Liver (tissue), 9 donors: Measurements from ENCODE around the gene EXOC3L1. TPM values are rescaled to one million over a fixed set of nuclear protein-coding genes. Genes with fewer than 3 reads are reported as not detected.

Experiments used
- DNase-seq: peaks from one replicate; pipeline ENCODE4 v3.0.0-alpha.2; 2017; ENCODE audit warnings: low spot score
- H3K27ac ChIP-seq, 2 donors: one replicate each; pipeline ENCODE4 v1.7.0; 2013; ENCODE audit warnings: inconsistent platforms in 2 of 2, low read length in 2 of 2, control low read depth in 1 of 2, low read depth in 1 of 2, mild to moderate bottlenecking in 1 of 2
- H3K27me3 ChIP-seq, 4 donors: one replicate each; pipeline versions ENCODE4 v1.6.1 to v1.7.0; 2013; ENCODE audit warnings: low read length in 3 of 4, inconsistent platforms in 1 of 4, mild to moderate bottlenecking in 1 of 4, moderate library complexity in 1 of 4; ENCODE audit not compliant: control insufficient read depth in 4 of 4, insufficient read depth in 4 of 4
- H3K36me3 ChIP-seq, 4 donors: one replicate each; pipeline versions ENCODE4 v1.6.1 to v1.7.0; 2013; ENCODE audit warnings: low read length in 3 of 4, mild to moderate bottlenecking in 3 of 4, low read depth in 1 of 4, moderate library complexity in 1 of 4; ENCODE audit not compliant: control insufficient read depth in 4 of 4, insufficient read depth in 3 of 4
- H3K4me1 ChIP-seq, 4 donors: one replicate each; pipeline versions ENCODE4 v1.6.1 to v1.7.0; 2013; ENCODE audit warnings: low read length in 3 of 4, mild to moderate bottlenecking in 3 of 4, moderate library complexity in 1 of 4; ENCODE audit not compliant: control insufficient read depth in 4 of 4, insufficient read depth in 4 of 4
- H3K4me3 ChIP-seq, 3 donors: one replicate each; pipeline versions ENCODE4 v1.6.1 to v1.7.0; 2013; ENCODE audit warnings: low read length in 3 of 3, control low read depth in 1 of 3, low read depth in 1 of 3, mild to moderate bottlenecking in 1 of 3
- H3K9ac ChIP-seq, 2 donors: one replicate each; pipeline ENCODE4 v1.7.0; 2013; ENCODE audit warnings: low read length in 2 of 2, mild to moderate bottlenecking in 2 of 2, moderate library complexity in 2 of 2, control low read depth in 1 of 2, low read depth in 1 of 2
- H3K9me3 ChIP-seq, 4 donors: one replicate each; pipeline versions ENCODE4 v1.6.1 to v1.7.0; 2013; ENCODE audit warnings: low read length in 3 of 4; ENCODE audit not compliant: control insufficient read depth in 4 of 4
- ATF3 ChIP-seq: IDR thresholded peaks from 2 replicates; pipeline ENCODE4 v1.6.1; 2016; ENCODE audit warnings: antibody characterized with exemption
- CTCF ChIP-seq: fragments of 150-350 bp; IDR thresholded peaks from 2 replicates; pipeline ENCODE4 v1.5.1; 2017; ENCODE audit warnings: improper control_type of control experiment, low read depth, low read length; ENCODE audit not compliant: missing input control
- EGR1 ChIP-seq, 2 donors: IDR thresholded peaks; 2 replicates each; pipeline ENCODE4 v1.6.1; 2016 to 2018; ENCODE audit warnings: antibody characterized with exemption in 2 of 2, low read depth in 2 of 2
- FOXA1 ChIP-seq: IDR thresholded peaks from 2 replicates; pipeline ENCODE4 v1.6.1; 2016; ENCODE audit warnings: antibody characterized with exemption
- FOXA2 ChIP-seq: IDR thresholded peaks from 2 replicates; pipeline ENCODE4 v1.6.1; 2016; ENCODE audit warnings: antibody characterized with exemption
- GABPA ChIP-seq, 2 donors: IDR thresholded peaks in 1 of 2; conservative IDR thresholded peaks in 1 of 2; 2 replicates each; pipeline ENCODE4 v1.6.1; 2016; ENCODE audit warnings: antibody characterized with exemption in 2 of 2, mild to moderate bottlenecking in 1 of 2, moderate library complexity in 1 of 2
- HNF4G ChIP-seq: IDR thresholded peaks from 2 replicates; pipeline ENCODE4 v1.6.1; 2016; ENCODE audit warnings: antibody characterized with exemption
- JUND ChIP-seq, 2 donors: IDR thresholded peaks; 2 replicates each; pipeline ENCODE4 v1.6.1; 2016; ENCODE audit warnings: antibody characterized with exemption in 2 of 2
- MAX ChIP-seq: IDR thresholded peaks from 2 replicates; pipeline ENCODE4 v1.6.1; 2016; ENCODE audit warnings: antibody characterized with exemption
- NR2F2 ChIP-seq: IDR thresholded peaks from 2 replicates; pipeline ENCODE4 v1.6.1; 2016; ENCODE audit warnings: antibody characterized with exemption
- RAD21 ChIP-seq, 2 donors: IDR thresholded peaks; 2 replicates each; pipeline ENCODE4 v1.6.1; 2016; ENCODE audit warnings: antibody characterized with exemption in 2 of 2, mild to moderate bottlenecking in 2 of 2
- REST ChIP-seq: IDR thresholded peaks from 2 replicates; pipeline ENCODE4 v1.6.1; 2016; ENCODE audit warnings: antibody characterized with exemption, mild to moderate bottlenecking
- RXRA ChIP-seq, 2 donors: IDR thresholded peaks; 2 replicates each; pipeline ENCODE4 v1.6.1; 2017 to 2018; ENCODE audit warnings: antibody characterized with exemption in 2 of 2, mild to moderate bottlenecking in 1 of 2
- SP1 ChIP-seq: IDR thresholded peaks from 2 replicates; pipeline ENCODE4 v1.6.1; 2018; ENCODE audit warnings: antibody characterized with exemption, mild to moderate bottlenecking
- TAF1 ChIP-seq: conservative IDR thresholded peaks from 2 replicates; pipeline ENCODE4 v1.6.1; 2016; ENCODE audit warnings: antibody characterized with exemption, mild to moderate bottlenecking
- YY1 ChIP-seq: IDR thresholded peaks from 2 replicates; pipeline ENCODE4 v1.6.1; 2016; ENCODE audit warnings: antibody characterized with exemption, mild to moderate bottlenecking
- ZBTB33 ChIP-seq: IDR thresholded peaks from 2 replicates; pipeline ENCODE4 v1.6.1; 2016; ENCODE audit warnings: antibody characterized with exemption
- WGBS: extraction: QIAGEN DNeasy Blood & Tissue Kit; methylation state at CpG from one replicate; pipeline ENCODE4 v1.1.7; 2013; 5-methylcytosine and 5-hydroxymethylcytosine counted together
- polyA plus RNA-seq, 2 donors: library from polyadenylated mRNA; stranded (reverse) in 1 of 2; unstranded in 1 of 2; fragments of 200-250 nt in 1 of 2; fragments of >200 nt in 1 of 2; fragmentation: Nextera tagmentation in 1 of 2; extraction: Ambion mirVana in 1 of 2; gene quantifications; one replicate each; pipeline versions ENCODE4 v1.2.1 to v1.2.3, GENCODE V29; 2013 to 2015
- total RNA-seq, 2 donors: library from RNA; depleted of rRNA; stranded (reverse); fragments of >200 nt; gene quantifications; one replicate each; pipeline ENCODE4 v1.2.3, GENCODE V29; 2014
- donor health status: healthy.
- donor health status: healthy.
- donor health status: healthy.
- donor health status: healthy.
- donor health status: healthy.

Gene EXOC3L1
- total and polyA plus RNA-seq, 4 donors: 1.1 to 3.7 (median 2.8) TPM

- Histone ChIP-seq H3K4me1 (peaks cover 2 to 8% (median 4%) of the 10 kb centered on the region in 4 donors), H3K9ac (no peak overlapping the region), H3K9me3 (no peaks in the 10 kb centered on the region), H3K27ac (no peak overlapping the region), H3K27me3 (no peaks in the 10 kb centered on the region), H3K4me3 (no peak overlapping the region), H3K36me3 (peaks cover 2 to 27% (median 8%) of the 10 kb centered on the region in 4 donors)
- 90% methylated on average over 4 of the region's 4 CpGs for WGBS
- no peak for DNase-seq
- TF ChIP-seq ZBTB33 (no peak), TAF1 (no peak), CTCF (no peak), MAX (no peak), REST (no peak), JUND (IDR thresholded peaks at IDR 0.05) (no peak), HNF4G (no peak), RXRA (IDR thresholded peaks at IDR 0.05) (no peak), ATF3 (no peak), SP1 (no peak)
These were observed 14.1 kb upstream of the EXOC3L1 start for GRCh38 chr16:67204076-67204475.

- Histone ChIP-seq H3K36me3 (peaks cover 2 to 30% (median 8%) of the 10 kb centered on the region in 4 donors), H3K4me3 (no peak overlapping the region), H3K27ac (no peak overlapping the region), H3K9ac (no peak overlapping the region), H3K9me3 (no peaks in the 10 kb centered on the region), H3K4me1 (peaks cover 2 to 19% (median 7%) of the 10 kb centered on the region in 4 donors), H3K27me3 (no peaks in the 10 kb centered on the region)
- TF ChIP-seq RAD21 (IDR thresholded peaks at IDR 0.05) (no peak), TAF1 (no peak), ZBTB33 (no peak), HNF4G (no peak), FOXA1 (no peak), ATF3 (no peak), FOXA2 (no peak), SP1 (no peak), EGR1 (IDR thresholded peaks at IDR 0.05; ENCODE audit: low read depth in 2 of 2) (no peak), JUND (IDR thresholded peaks at IDR 0.05) (no peak), REST (no peak), MAX (no peak), RXRA (IDR thresholded peaks at IDR 0.05) (no peak), YY1 (no peak), NR2F2 (no peak), GABPA (IDR thresholded peaks at IDR 0.05 in 1 of 2, conservative IDR thresholded peaks at IDR 0.05 in 1 of 2) (no peak)
- WGBS: 95% methylated on average over 23 of the region's 23 CpGs
- no peak for DNase-seq
These were observed 13.1 kb upstream of the EXOC3L1 start for GRCh38 chr16:67202956-67203493.
